Thoracic aorta (tissue), 2 donors: ENCODE data around the gene ABCC12. TPM values are rescaled to one million over a fixed set of nuclear protein-coding genes. Genes with fewer than 3 reads are reported as not detected.

Source experiments
- ATAC-seq: fragments of 150-250 bp; one replicate; pipeline ENCODE4 v1.8.0; 2017; ENCODE audit warnings: low read depth; ENCODE audit not compliant: insufficient number of reproducible peaks, low FRiP score
- DNase-seq: peaks from one replicate; pipeline ENCODE4 v3.0.0-alpha.2; 2020; ENCODE audit warnings: low spot score
- H3K27ac ChIP-seq, 2 donors: fragments of 200-600 bp; sonication (generic); 1 replicate in 1 of 2; 2 replicates in 1 of 2; pipeline ENCODE4 v1.5.1; 2016; ENCODE audit warnings: mild to moderate bottlenecking in 2 of 2, moderate library complexity in 2 of 2
- H3K27me3 ChIP-seq: fragments of 200-600 bp; sonication (generic); replicated peaks from 2 replicates; pipeline ENCODE4 v1.6.0; 2016; ENCODE audit warnings: mild to moderate bottlenecking; ENCODE audit not compliant: insufficient read depth
- H3K36me3 ChIP-seq: fragments of 200-600 bp; sonication (generic); one replicate; pipeline ENCODE4 v1.5.1; 2016
- H3K4me1 ChIP-seq, 2 donors: fragments of 200-600 bp; sonication (generic); 1 replicate in 1 of 2; 2 replicates in 1 of 2; pipeline versions ENCODE4 v1.5.1 to v1.6.0; 2016; ENCODE audit warnings: low read depth in 2 of 2, mild to moderate bottlenecking in 1 of 2; ENCODE audit not compliant: control insufficient read depth in 1 of 2
- H3K4me3 ChIP-seq: fragments of 200-600 bp; sonication (generic); 2 replicates; pipeline ENCODE4 v1.5.1; 2016; ENCODE audit warnings: mild to moderate bottlenecking
- H3K9me3 ChIP-seq: fragments of 200-600 bp; sonication (generic); 2 replicates; pipeline ENCODE4 v1.5.1; 2016
- total RNA-seq, 2 donors: library from RNA; depleted of rRNA; stranded (reverse); fragments of >200 nt; gene quantifications; one replicate each; pipeline versions ENCODE4 v1.1.0 to v1.2.3, GENCODE V29; 2016
- TF ChIP-seq, protein P1 (sequence below): fragments of 200-600 bp; sonication (generic); IDR thresholded peaks from one replicate; pipeline ENCODE4 v1.5.1; 2019; ENCODE audit warnings: antibody characterized with exemption

ABCC12 gene
- total RNA-seq, 2 donors from 2014 or later: not detected

DNA sequence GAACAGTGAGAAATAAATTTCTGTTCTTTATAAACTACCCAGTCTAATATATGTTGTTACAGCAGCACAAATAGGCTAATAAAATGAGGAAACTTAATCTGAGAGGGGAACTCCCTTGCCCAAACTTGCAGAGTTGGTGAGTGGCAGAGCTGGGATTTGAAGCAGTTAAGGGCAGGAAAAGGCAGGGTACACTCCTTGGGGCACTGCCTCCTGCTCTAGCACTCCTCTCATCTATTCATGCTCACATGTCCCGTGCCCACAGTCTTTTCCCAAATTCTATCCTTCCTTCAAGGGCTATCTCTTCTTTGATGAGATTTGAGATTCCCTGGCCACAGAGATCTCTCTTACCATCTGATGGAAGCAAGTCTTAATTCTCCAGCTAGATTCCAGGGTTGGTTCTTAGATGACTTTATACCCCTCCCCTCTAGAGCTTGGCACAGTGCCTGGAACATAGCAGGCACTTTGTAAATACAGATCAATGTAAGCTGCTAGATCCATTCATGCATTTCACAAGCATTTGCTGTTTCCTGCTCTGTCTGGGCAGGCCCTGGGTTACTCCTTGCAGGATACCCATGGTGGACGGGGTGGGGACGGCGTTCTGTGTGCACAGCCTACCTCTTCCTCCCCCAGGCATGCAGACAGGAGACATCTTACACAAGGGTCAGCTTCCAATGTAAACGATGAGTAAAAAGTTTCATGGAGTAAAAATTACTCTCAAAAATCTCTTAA is 39.2 kb upstream of the ABCC12 start:
- no peak for ATAC-seq
- TF ChIP-seq, protein P1, sequence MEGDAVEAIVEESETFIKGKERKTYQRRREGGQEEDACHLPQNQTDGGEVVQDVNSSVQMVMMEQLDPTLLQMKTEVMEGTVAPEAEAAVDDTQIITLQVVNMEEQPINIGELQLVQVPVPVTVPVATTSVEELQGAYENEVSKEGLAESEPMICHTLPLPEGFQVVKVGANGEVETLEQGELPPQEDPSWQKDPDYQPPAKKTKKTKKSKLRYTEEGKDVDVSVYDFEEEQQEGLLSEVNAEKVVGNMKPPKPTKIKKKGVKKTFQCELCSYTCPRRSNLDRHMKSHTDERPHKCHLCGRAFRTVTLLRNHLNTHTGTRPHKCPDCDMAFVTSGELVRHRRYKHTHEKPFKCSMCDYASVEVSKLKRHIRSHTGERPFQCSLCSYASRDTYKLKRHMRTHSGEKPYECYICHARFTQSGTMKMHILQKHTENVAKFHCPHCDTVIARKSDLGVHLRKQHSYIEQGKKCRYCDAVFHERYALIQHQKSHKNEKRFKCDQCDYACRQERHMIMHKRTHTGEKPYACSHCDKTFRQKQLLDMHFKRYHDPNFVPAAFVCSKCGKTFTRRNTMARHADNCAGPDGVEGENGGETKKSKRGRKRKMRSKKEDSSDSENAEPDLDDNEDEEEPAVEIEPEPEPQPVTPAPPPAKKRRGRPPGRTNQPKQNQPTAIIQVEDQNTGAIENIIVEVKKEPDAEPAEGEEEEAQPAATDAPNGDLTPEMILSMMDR: no peak

DNA sequence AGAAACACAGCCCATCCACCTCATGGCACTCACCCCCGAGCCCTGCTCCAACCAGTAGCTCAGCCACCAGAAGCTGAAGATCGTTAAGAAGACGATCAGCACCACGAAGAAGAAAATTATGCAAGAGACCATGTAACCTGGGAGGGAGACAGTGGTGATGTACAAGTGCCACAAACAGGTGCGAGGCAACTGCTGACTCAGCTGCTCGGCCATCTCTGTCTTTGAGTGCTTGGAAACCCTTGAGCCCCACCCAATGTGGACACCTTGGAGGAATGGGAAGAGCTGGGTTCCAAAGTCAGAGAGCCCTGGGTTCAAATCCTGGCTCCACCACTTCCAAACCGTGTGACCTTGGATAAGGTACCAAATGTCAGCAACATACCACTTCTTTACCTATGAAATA is 38.1 kb upstream of the ABCC12 start:
- Histone ChIP-seq H3K27me3 (no peaks in the 10 kb centered on the region), H3K4me3 (no peak overlapping the region), H3K36me3 (no peaks in the 10 kb centered on the region), H3K27ac (no peak overlapping the region), H3K9me3 (no peaks in the 10 kb centered on the region), H3K4me1 (no peaks in the 10 kb centered on the region)
- TF ChIP-seq, protein P1: no peak
- DNase-seq (no peak), ATAC-seq (no peak)

More for the DNA sequence above, 39.2 kb upstream of the ABCC12 start:
- no peaks in the 10 kb centered on the region for H3K4me1 ChIP-seq
- no peaks in the 10 kb centered on the region for H3K9me3 ChIP-seq
- H3K27me3 ChIP-seq: no peaks in the 10 kb centered on the region
- DNase-seq: no peak
- no peak overlapping the region for H3K27ac ChIP-seq
- no peak overlapping the region for H3K4me3 ChIP-seq
- no peaks in the 10 kb centered on the region for H3K36me3 ChIP-seq

DNA sequence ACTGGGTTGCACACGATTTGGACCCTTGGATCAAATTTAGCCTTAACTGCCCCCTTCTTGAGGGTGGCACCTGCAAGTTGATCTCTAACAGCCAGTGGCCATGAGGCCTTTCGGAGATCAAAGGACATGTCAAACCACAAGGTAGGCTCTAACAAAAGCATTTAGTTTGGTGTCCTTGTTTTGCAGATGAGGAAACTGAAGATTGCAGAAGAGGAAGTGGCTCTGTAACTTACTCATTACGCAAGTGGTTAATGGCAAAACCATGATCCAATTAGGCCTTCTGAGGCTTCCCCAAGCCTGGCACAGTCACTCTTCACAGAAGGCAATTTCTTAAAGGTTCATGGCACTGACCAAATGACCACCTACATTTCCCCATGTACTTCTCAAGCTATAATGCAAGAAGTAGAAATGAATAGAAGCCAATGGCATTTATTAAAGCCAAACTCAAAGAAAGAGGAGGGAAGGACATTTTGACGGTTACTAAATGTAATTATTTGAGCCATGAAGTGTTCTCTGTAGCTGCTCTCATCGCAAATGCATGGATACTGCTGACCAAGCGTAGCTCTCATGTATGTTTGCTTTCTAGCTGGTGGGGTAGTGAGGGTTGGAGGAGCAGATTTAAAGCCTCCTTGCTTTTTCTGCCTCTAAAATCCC is 32.8 kb upstream of the ABCC12 start:
- Histone ChIP-seq H3K9me3 (no peaks in the 10 kb centered on the region), H3K4me1 (no peaks in the 10 kb centered on the region), H3K27ac (no peak overlapping the region), H3K4me3 (no peak overlapping the region), H3K27me3 (no peaks in the 10 kb centered on the region), H3K36me3 (no peaks in the 10 kb centered on the region)
- DNase-seq (no peak), ATAC-seq (no peak)
- TF ChIP-seq, protein P1: no peak

DNA sequence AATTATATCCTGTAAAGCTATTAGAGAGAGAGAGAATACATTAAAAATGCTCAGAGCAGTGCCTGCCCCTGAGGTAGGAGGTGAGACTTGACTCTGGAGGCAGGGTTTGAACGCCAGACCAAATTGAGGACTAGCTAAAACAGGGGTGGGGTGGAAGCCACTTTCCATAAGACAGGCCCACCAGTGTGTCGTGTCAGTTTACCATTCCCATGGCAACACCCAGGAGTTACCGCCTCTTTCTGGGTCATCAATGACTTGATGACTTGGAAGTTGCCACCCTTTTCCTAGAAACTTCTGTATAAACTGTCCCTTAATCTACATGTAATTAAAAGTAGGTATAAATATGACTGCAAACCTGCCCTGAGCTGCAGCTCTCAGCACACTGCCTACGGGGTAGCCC is 32.0 kb upstream of the ABCC12 start:
- H3K27me3 ChIP-seq: no peaks in the 10 kb centered on the region
- H3K36me3 ChIP-seq: no peaks in the 10 kb centered on the region
- H3K4me1 ChIP-seq: no peaks in the 10 kb centered on the region
- TF ChIP-seq, protein P1: no peak
- no peaks in the 10 kb centered on the region for H3K9me3 ChIP-seq
- H3K27ac ChIP-seq: no peak overlapping the region
- DNase-seq (no peak), ATAC-seq (no peak)
- no peak overlapping the region for H3K4me3 ChIP-seq

DNA sequence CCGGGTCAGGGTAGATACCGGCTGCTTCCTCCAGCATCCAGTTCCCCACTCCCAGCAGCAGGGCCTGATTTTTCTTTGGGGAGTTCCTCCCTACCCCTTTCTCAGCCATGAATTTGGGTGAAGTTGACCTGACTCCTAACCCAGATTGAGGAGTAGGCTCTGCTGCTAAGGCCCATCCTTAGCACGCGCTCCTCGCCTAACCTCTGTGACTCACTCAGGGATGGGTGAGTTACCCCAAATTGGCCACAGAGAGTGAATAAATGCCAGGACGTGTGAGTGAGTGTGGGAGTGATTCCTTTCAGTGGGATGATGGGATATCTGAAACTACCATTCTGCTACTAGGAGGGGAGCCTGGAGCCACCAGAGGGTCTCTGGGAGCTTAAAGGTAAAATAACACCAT is 28.9 kb upstream of the ABCC12 start:
- no peak for DNase-seq
- no peaks in the 10 kb centered on the region for H3K4me1 ChIP-seq
- H3K27ac ChIP-seq: no peak overlapping the region
- no peaks in the 10 kb centered on the region for H3K27me3 ChIP-seq
- TF ChIP-seq, protein P1: no peak
- no peak for ATAC-seq
- H3K9me3 ChIP-seq: no peaks in the 10 kb centered on the region
- no peaks in the 10 kb centered on the region for H3K36me3 ChIP-seq
- no peak overlapping the region for H3K4me3 ChIP-seq
